GM19099 (cell line): ENCODE data around the gene FOXK2.

ENCODE experiments used
- POLR2A ChIP-seq: IDR thresholded peaks from 3 replicates; pipeline ENCODE4 v1.6.1; 2011; ENCODE audit warnings: low read depth; ENCODE audit not compliant: insufficient read length; ENCODE audit errors: extremely low read depth

Gene FOXK2

DNA sequence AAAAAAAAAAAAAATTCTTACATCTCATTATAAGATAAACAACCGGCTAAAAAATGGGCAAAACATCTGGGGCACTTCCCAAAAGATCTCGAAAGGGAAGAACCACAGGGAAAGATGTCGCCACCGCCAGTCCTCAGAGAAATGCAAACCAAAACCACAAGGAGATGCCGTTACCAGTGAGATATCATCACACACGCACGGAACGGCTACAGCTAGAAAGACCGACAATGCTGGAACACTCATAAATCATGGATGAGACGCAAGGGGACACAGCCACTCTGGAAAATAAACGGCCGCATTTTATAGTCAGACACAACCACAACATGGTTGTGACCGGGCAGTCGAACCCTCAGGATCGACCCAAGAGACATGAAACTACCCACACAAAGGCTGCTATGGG lies 104.2 kb downstream of the FOXK2 start:
- TF ChIP-seq POLR2A: no peak

- TF ChIP-seq POLR2A: no peak
Measured at GRCh38 chr17:82627405-82627804, 107.9 kb downstream of the FOXK2 start.

DNA sequence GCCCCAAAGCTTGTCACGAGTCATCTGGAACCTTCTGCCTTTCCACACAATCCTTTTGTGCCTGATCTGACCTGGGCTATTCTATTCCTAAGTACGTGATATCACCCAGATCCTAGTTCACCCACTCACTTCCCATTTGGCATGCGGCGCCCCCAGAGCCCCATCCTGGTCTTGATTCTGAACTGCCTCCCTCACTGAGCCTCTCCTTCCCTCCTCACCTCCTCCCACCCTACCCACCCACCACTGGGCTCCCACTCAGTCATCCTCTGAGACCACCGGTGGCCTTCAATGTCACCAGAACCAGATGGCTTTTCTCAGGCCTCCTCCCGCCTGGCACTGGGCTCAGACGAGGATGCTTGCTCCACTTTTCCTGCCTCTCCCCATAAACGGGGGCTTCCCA lies 110.2 kb downstream of the FOXK2 start:
- no peak for TF ChIP-seq POLR2A

DNA sequence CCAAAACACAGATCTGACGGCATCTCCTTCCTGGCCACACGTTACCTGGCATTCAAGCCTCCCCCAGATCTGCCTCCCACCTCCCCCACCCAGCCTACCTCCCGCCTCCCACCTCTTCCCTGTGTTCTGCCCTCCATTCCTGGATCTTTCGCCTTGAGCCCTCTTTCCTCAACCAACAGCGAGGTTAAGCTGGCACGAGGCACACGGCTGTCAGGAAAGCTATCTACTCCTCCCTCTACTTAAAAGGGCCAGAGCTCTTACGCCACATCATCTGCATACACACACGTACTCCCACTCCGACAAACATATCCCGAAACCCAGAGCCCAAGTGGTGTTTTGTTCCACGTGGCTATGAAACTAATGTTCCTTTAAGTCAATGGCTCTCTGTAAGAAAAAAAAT lies 110.7 kb downstream of the FOXK2 start:
- no peak for TF ChIP-seq POLR2A

DNA sequence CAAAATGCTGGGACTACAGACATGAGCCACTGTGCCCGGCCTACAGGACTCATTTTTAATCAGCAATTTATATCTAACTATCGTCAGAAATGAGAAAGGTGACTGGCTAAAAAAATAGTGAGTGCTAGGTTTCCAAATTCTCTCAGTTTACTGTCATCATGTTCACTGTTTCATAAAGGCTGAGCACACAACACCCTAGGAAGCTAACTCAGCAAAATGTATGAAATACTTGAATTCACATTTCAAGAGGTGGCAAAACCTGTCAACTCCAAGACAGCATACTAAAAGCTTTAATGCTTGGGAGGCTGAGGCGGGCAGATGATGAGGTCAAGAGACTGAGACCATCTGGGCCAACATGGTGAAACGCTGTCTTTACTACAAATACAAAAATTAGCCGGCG lies 112.0 kb downstream of the FOXK2 start:
- no peak for TF ChIP-seq POLR2A

- TF ChIP-seq POLR2A: no peak
Measured at GRCh38 chr17:82632451-82632850, 112.9 kb downstream of the FOXK2 start.

DNA sequence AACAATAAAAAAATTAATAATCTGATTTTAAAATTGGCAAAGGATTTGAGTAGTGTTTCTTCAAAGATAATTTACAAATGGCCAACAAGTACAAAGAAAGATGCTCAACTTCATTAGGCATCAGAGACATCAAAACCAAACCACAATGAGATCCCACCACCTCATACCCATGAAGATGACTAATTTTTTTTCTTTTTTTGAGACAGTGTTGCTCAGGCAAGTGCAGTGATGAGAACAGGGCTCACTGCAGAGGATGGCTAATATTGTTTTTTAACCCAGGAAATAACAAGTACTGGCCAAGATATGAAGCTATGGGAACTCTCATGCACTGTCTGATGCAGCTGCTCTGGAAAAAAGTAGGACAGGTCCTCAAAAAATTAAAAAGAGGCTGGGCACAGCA lies 113.8 kb downstream of the FOXK2 start:
- no peak for TF ChIP-seq POLR2A

DNA sequence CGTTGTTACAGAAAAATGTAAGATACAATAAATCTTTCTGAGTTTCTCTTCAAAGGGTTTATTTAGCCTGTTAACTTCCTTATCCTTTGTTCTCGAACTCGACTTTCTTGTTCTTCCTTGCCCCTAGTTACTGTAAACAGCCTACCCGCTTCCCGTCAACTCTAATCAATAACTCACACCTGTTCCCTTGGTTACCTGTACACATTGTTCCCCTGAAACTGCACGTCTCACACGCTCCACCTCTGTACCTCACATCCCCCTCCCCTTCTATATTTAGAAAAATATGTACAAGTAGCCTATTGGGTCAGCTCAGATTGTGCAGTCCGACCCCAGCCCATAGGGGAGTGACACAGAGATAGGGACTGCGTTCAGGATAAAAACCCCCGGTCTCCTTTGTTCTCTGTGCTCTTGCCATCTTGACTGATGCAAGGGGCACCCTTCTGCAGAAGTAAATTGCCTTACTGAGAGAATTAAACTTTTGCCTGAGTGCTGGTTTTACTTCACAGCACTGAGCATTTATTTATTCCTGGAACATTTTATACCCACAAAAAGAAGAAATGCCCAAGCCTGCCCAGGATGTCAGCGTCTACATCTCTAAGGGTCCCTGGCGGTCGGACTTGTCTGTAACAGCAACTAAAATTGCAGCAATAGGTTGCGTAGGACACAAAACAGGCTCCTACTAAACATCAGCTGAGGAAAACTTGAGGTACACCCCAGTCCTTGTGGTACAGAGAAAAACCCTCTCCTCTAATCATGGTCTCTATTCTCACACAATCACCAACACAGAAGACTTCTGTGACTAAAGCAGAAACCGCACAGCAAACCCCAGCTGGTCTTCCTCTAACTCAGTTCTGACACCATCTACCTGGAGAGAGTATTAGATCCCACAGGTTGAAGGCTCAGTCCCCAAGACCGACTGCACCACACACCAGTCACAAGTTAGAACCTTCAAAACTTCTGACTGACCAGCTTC lies 117.4 kb downstream of the FOXK2 start:
- no peak for TF ChIP-seq POLR2A

DNA sequence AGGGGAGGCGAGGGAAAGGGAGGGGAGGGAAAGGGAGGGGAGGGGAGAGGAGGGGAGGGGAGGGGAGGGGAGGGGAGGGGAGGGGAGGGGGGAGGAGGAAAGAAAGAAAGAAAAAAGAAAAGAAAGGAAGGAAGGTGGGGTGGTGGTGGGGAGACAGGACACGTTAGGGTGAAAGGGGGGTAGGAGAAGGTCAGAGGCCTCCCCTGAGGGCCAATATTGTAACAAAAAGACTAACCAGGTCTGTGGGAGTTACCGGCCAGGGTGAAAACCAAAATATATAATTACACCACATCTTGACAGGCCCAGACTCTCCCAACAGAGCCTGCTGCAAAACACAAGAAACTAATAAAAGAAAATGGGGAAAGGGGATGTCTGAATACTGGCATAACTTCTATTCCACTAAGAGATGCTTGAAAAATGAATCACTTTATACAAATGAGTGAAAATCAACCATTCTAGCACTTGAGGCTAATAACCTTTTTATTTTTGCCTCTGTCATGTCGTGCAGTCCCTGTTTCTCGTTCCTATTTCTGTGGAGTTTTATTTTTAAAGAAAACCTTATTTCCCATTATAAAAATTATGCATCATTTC lies 118.7 kb downstream of the FOXK2 start:
- no peak for TF ChIP-seq POLR2A

DNA sequence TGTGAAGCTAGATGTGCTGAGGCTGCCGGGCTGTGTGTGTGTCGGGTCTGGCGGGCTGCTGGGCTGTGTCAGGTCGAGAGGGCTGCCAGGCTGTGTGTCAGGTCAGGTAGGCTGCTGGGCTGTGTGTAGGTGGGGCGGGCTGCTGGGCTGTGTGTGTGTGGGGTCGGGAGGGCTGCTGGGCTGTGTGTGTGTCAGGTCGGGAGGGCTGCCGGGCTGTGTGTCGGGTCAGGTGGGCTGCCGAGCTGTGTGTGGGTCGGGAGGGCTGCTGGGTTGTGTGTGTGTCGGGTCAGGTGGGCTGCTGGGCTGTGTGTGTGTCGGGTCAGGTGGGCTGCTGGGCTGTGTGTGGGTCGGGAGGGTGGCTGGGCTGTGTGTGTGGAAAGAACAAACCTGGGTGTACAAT lies 120.1 kb downstream of the FOXK2 start:
- TF ChIP-seq POLR2A: no peak

- TF ChIP-seq POLR2A: no peak
Measured at GRCh38 chr17:82640036-82640435, 120.5 kb downstream of the FOXK2 start.

- TF ChIP-seq POLR2A: no peak
Measured at GRCh38 chr17:82642022-82642421, 122.5 kb downstream of the FOXK2 start.

DNA sequence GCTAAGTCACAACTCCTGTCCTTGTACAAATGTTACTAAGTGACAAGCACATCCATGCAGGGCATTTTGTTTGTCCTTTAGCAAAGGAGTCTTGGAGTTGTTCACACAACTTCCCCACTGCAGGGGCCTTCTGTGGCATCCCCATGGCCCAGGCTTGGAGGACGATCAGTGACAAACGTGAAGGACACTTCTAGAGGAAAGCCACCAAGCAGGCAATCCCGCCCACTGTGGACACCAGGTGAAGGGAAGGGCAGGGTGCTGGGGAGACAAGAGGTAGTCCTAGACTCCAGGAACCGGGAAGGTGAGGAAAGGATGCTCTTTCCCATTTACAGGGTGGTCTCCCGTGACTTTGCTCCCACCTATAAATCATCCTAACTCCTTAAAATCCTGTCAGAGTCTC lies 124.6 kb downstream of the FOXK2 start:
- no peak for TF ChIP-seq POLR2A

- TF ChIP-seq POLR2A: no peak
Measured at GRCh38 chr17:82645516-82645915, 126.0 kb downstream of the FOXK2 start.

DNA sequence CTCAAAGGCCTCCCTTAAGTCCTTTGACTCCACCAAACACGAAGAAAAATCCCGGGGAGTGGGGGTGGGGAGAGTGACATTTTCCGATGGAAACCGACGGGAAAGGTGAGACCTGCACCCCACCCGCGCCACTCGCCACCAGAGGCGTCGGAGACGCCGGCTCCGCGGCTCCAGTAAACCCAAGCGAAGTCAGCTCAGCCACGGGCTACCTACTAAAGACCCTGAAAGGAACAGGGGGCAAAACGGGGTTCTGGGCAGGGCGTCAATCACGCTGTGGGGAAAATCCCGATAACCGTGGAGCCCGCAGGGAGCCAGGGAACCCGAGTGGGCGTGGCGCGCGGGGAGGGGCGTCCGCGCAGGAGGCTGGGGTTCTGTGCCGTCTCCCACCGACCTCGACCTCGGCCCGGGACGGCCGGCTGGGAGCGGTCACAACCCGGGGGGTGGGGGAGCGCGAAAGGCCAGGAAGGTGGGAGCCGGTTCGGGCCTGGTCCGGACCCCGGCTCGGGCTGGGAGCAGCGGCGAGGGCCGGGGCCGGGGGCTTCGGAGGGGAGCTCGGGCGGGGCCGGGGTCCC lies 128.1 kb downstream of the FOXK2 start:
- no peak for TF ChIP-seq POLR2A

DNA sequence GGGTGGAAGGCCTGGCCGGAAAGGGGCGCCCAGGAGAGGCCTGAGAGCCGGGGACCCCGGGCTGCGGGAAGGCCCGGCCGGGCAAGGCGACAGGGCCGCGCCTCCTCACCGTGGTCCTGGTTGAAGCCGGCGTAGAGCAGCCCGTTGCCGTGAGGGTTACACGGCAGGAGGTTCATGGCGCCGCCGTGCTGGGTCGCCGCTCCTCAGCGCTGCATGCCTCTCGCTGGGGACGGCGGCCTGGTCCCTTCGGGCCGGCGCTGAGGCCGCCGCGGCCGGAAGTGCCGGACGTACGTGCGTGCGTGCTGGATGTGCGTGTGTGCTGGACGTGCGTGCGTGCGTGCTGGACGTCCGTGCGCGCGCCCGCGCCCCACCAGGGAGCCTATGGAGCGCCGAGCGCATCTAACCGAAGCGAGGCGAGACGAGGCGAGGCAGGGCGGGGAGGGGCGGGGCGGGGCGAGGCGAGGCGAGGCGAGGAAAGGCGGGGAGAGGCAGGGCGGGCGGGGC lies 128.7 kb downstream of the FOXK2 start, which contains the start of gene WDR45B:
Gene WDR45B, minus strand, starts transcription at position 280 of the 504 bp plus-strand sequence. Its CDS starts 104 bp downstream, at position 176.
- peak; percentile 94 for TF ChIP-seq POLR2A

- TF ChIP-seq POLR2A: no peak
Measured at GRCh38 chr17:82648742-82649331, 129.3 kb downstream of the FOXK2 start.
